Measurements from ENCODE around the gene ESPL1. TPM values are rescaled to one million over a fixed set of nuclear protein-coding genes. Genes with fewer than 3 reads are reported as not detected.

Gene ESPL1
- total RNA-seq, 1 experiment from 2014 or later, result 31.6 TPM

GRCh38 chr12:53274445-53274844, 6.3 kb downstream of the ESPL1 start:
- TF ChIP-seq EZH2phosphoT487 (IDR thresholded peaks at IDR 0.05; ENCODE audit: borderline replicate concordance, low read length) (no peak), CTCF (conservative IDR thresholded peaks at IDR 0.05; ENCODE audit: low read depth, low read length) (no peak), EZH2 (IDR thresholded peaks at IDR 0.05; ENCODE audit: low read length, unreplicated experiment) (no peak)
- peaks cover 23% of the 10 kb centered on the region; the same call in 1 of the 2 replicates for H3K36me3 ChIP-seq (ENCODE audit: low read depth, low read length)

GRCh38 chr12:53276511-53276910, 8.4 kb downstream of the ESPL1 start:
- Histone ChIP-seq H2AFZ (ENCODE audit: low read length) (no peak overlapping the region), H3K27me3 (ENCODE audit: low read length) (no peaks in the 10 kb centered on the region), H4K20me1 (ENCODE audit: low read length) (no peaks in the 10 kb centered on the region), H3F3A (ENCODE audit: low read length, unreplicated experiment) (no peaks in the 10 kb centered on the region), H3K36me3 (ENCODE audit: low read depth, low read length) (peaks cover 28% of the 10 kb centered on the region; the same call in 1 of the 2 replicates), H3K9ac (ENCODE audit: low read length) (no peak overlapping the region), H3K9me2 (replicated peaks; ENCODE audit: low read length) (no peaks in the 10 kb centered on the region), H3K9me3 (ENCODE audit: low read length) (no peaks in the 10 kb centered on the region), H3K79me2 (ENCODE audit: low read length) (no peaks in the 10 kb centered on the region), H3K4me1 (ENCODE audit: insufficient read depth, low read length) (no peaks in the 10 kb centered on the region), H3K27ac (ENCODE audit: low read length) (no peak overlapping the region), H3K4me2 (ENCODE audit: low read length) (no peak overlapping the region), H3K4me3 (ENCODE audit: low read length) (no peak overlapping the region)
- DNase-seq (no peak), ATAC-seq (no peak)
- BruUV-seq (replicated peaks), result no TSS peak
- no peak for TF ChIP-seq EZH2 (IDR thresholded peaks at IDR 0.05; ENCODE audit: low read length, unreplicated experiment)
- POLR2A ChIA-PET (ENCODE audit: unreplicated experiment), result no interaction called here
- intact Hi-C loops (cut with micrococcal nuclease), result no loop called here
- CTCF ChIA-PET, result no interaction called here

More at GRCh38 chr12:53274445-53274844, 6.3 kb downstream of the ESPL1 start:
- Histone ChIP-seq H3K9me3 (ENCODE audit: low read length) (no peaks in the 10 kb centered on the region), H4K20me1 (ENCODE audit: low read length) (peaks cover 7% of the 10 kb centered on the region; the same call in 1 of the 2 replicates), H3K27ac (ENCODE audit: low read length) (no peak overlapping the region), H3K4me3 (ENCODE audit: low read length) (no peak overlapping the region), H3F3A (ENCODE audit: low read length, unreplicated experiment) (no peaks in the 10 kb centered on the region), H3K9me2 (replicated peaks; ENCODE audit: low read length) (no peaks in the 10 kb centered on the region), H3K4me2 (ENCODE audit: low read length) (no peak overlapping the region), H2AFZ (ENCODE audit: low read length) (no peak overlapping the region), H3K79me2 (ENCODE audit: low read length) (peaks cover 19% of the 10 kb centered on the region), H3K4me1 (ENCODE audit: insufficient read depth, low read length) (peaks cover 13% of the 10 kb centered on the region), H3K27me3 (ENCODE audit: low read length) (no peaks in the 10 kb centered on the region), H3K9ac (ENCODE audit: low read length) (no peak overlapping the region)
- DNase-seq, result no peak
- ChIA-PET CTCF (no interaction called here), POLR2A (ENCODE audit: unreplicated experiment) (no interaction called here)
- intact Hi-C loops (cut with micrococcal nuclease), result no loop called here
- no TSS peak for BruUV-seq (replicated peaks)
- no peak for ATAC-seq

- Histone ChIP-seq H3K4me3 (ENCODE audit: low read length) (no peak overlapping the region), H3K36me3 (ENCODE audit: low read depth, low read length) (peaks cover 40% of the 10 kb centered on the region), H3K9me2 (replicated peaks; ENCODE audit: low read length) (no peaks in the 10 kb centered on the region), H3F3A (ENCODE audit: low read length, unreplicated experiment) (no peaks in the 10 kb centered on the region), H3K27me3 (ENCODE audit: low read length) (no peaks in the 10 kb centered on the region), H2AFZ (ENCODE audit: low read length) (no peak overlapping the region), H3K79me2 (ENCODE audit: low read length) (no peaks in the 10 kb centered on the region), H3K9me3 (ENCODE audit: low read length) (no peaks in the 10 kb centered on the region), H3K9ac (ENCODE audit: low read length) (no peak overlapping the region), H3K4me1 (ENCODE audit: insufficient read depth, low read length) (no peaks in the 10 kb centered on the region), H3K27ac (ENCODE audit: low read length) (no peak overlapping the region), H4K20me1 (ENCODE audit: low read length) (no peaks in the 10 kb centered on the region), H3K4me2 (ENCODE audit: low read length) (no peak overlapping the region)
- ATAC-seq (no peak), DNase-seq (no peak)
- CTCF ChIA-PET, result no interaction called here
- intact Hi-C loops (cut with micrococcal nuclease), result no loop called here
- POLR2A ChIA-PET (ENCODE audit: unreplicated experiment), result no interaction called here
- TF ChIP-seq EZH2 (IDR thresholded peaks at IDR 0.05; ENCODE audit: low read length, unreplicated experiment), result no peak
- TF ChIP-seq CTCF (conservative IDR thresholded peaks at IDR 0.05; ENCODE audit: low read depth, low read length), result no peak
- TF ChIP-seq EZH2phosphoT487 (IDR thresholded peaks at IDR 0.05; ENCODE audit: borderline replicate concordance, low read length), result no peak
- no TSS peak for BruUV-seq (replicated peaks)
Measured at GRCh38 chr12:53277981-53278380, 9.9 kb downstream of the ESPL1 start.

All from PC-3 (cell line).